Trophoblast cell (in vitro differentiated cells and primary cell): ENCODE measurements around the gene RHEX.
A peak's percentile ranks its signal among the peaks of the same experiment; 100 is the strongest.

Experiments
- DNase-seq, 2 donors: peaks; one replicate each; pipeline ENCODE4 v3.0.0-alpha.2; 2016
- H2AFZ ChIP-seq: 2 replicates; pipeline ENCODE4 v1.6.1; 2013; ENCODE audit warnings: low read length, moderate library complexity, mild to moderate bottlenecking; ENCODE audit not compliant: insufficient read depth, poor library complexity
- H2AK5ac ChIP-seq: 2 replicates; pipeline ENCODE4 v1.6.1; 2013; ENCODE audit warnings: mild to moderate bottlenecking, low read length
- H2BK120ac ChIP-seq: 2 replicates; pipeline ENCODE4 v1.6.1; 2013; ENCODE audit warnings: low read length, mild to moderate bottlenecking, moderate library complexity; ENCODE audit not compliant: insufficient read depth, poor library complexity
- H2BK12ac ChIP-seq: 2 replicates; pipeline ENCODE4 v1.6.1; 2013; ENCODE audit warnings: mild to moderate bottlenecking, low read length, moderate library complexity
- H2BK5ac ChIP-seq: 2 replicates; pipeline ENCODE4 v1.6.1; 2013; ENCODE audit warnings: low read length, low read depth, moderate library complexity, mild to moderate bottlenecking; ENCODE audit not compliant: poor library complexity
- H3K14ac ChIP-seq: 2 replicates; pipeline ENCODE4 v1.6.1; 2013; ENCODE audit warnings: mild to moderate bottlenecking, low read length
- H3K18ac ChIP-seq: 2 replicates; pipeline ENCODE4 v1.6.1; 2013; ENCODE audit warnings: mild to moderate bottlenecking, low read length
- H3K23ac ChIP-seq: 2 replicates; pipeline ENCODE4 v1.6.1; 2013; ENCODE audit warnings: low read length
- H3K27ac ChIP-seq: 2 replicates; pipeline ENCODE4 v1.5.1; 2013; ENCODE audit warnings: low read depth, mild to moderate bottlenecking, inconsistent platforms, low read length, moderate library complexity
- H3K27me3 ChIP-seq: 2 replicates; pipeline ENCODE4 v1.6.1; 2013; ENCODE audit warnings: inconsistent platforms, mild to moderate bottlenecking, low read length, moderate library complexity; ENCODE audit not compliant: insufficient read depth
- H3K36me3 ChIP-seq, 2 experiments: 1 replicate in 1 of 2; 2 replicates in 1 of 2; pipeline ENCODE4 v1.6.1; 2013; ENCODE audit warnings: low read length in 2 of 2, mild to moderate bottlenecking in 2 of 2, moderate library complexity in 1 of 2; ENCODE audit not compliant: insufficient read depth in 2 of 2, control insufficient read depth in 1 of 2
- H3K4ac ChIP-seq: 2 replicates; pipeline ENCODE4 v1.6.1; 2013; ENCODE audit warnings: low read depth, mild to moderate bottlenecking, low read length, moderate library complexity
- H3K4me1 ChIP-seq, 2 experiments: 1 replicate in 1 of 2; 2 replicates in 1 of 2; pipeline ENCODE4 v1.6.1; 2013; ENCODE audit warnings: low read length in 2 of 2, mild to moderate bottlenecking in 2 of 2, moderate library complexity in 1 of 2; ENCODE audit not compliant: insufficient read depth in 2 of 2, control insufficient read depth in 1 of 2
- H3K4me2 ChIP-seq: 2 replicates; pipeline ENCODE4 v1.6.1; 2013; ENCODE audit warnings: inconsistent platforms, mild to moderate bottlenecking, low read length, moderate library complexity
- H3K4me3 ChIP-seq: 2 replicates; pipeline ENCODE4 v1.5.1; 2013; ENCODE audit warnings: mild to moderate bottlenecking, low read depth, low read length, inconsistent platforms
- H3K79me1 ChIP-seq: one replicate; pipeline ENCODE4 v1.6.1; 2013; ENCODE audit warnings: low read length
- H3K79me2 ChIP-seq: 2 replicates; pipeline ENCODE4 v1.6.1; 2013; ENCODE audit warnings: low read length, mild to moderate bottlenecking; ENCODE audit not compliant: control insufficient read depth, insufficient read depth, poor library complexity
- H3K9ac ChIP-seq: 2 replicates; pipeline ENCODE4 v1.6.1; 2013; ENCODE audit warnings: mild to moderate bottlenecking, low read length
- H3K9me3 ChIP-seq: 2 replicates; pipeline ENCODE4 v1.6.1; 2013; ENCODE audit warnings: low read depth, mild to moderate bottlenecking, control low read depth, inconsistent platforms, low read length; ENCODE audit not compliant: insufficient read depth
- H4K12ac ChIP-seq: 2 replicates; pipeline ENCODE4 v1.6.1; 2013; ENCODE audit warnings: low read depth, mild to moderate bottlenecking, low read length, moderate library complexity
- H4K8ac ChIP-seq: 2 replicates; pipeline ENCODE4 v1.6.1; 2013; ENCODE audit warnings: low read depth, mild to moderate bottlenecking, low read length, moderate library complexity
- H4K91ac ChIP-seq: one replicate; pipeline ENCODE4 v1.6.1; 2013; ENCODE audit warnings: low read depth, mild to moderate bottlenecking, low read length, moderate library complexity
- WGBS: extraction: QIAGEN DNeasy Blood & Tissue Kit; methylation state at CpG from one replicate; pipeline ENCODE4 v1.1.7; 2013; ENCODE audit warnings: missing lambda C conversion rate; ENCODE audit not compliant: insufficient read length, insufficient coverage; ENCODE audit errors: extremely low coverage; 5-methylcytosine and 5-hydroxymethylcytosine counted together

RHEX gene

GRCh38 chr1:206012086-206012859, 40.7 kb upstream of the RHEX start:
- H3K36me3 ChIP-seq: no peaks in the 10 kb centered on the region
- peak; percentile 34 to 42 for DNase-seq
- H2BK120ac ChIP-seq: no peak overlapping the region

GRCh38 chr1:206013026-206013795, 39.8 kb upstream of the RHEX start:
- Histone ChIP-seq H3K4me1 (peaks cover 0 to 7% of the 10 kb centered on the region in 2 experiments), H4K91ac (no peak overlapping the region), H4K12ac (no peak overlapping the region), H3K27me3 (no peaks in the 10 kb centered on the region), H3K4me2 (no peak overlapping the region), H3K14ac (no peak overlapping the region), H2BK120ac (no peak overlapping the region), H3K36me3 (no peaks in the 10 kb centered on the region), H2AK5ac (no peak overlapping the region), H3K4ac (no peak overlapping the region), H3K27ac (no peak overlapping the region), H2BK12ac (no peak overlapping the region), H3K23ac (no peak overlapping the region), H4K8ac (no peak overlapping the region), H2AFZ (no peak overlapping the region), H3K9ac (no peak overlapping the region), H3K4me3 (no peak overlapping the region), H3K9me3 (peaks cover 7% of the 10 kb centered on the region), H3K18ac (no peak overlapping the region), H3K79me1 (peaks cover 6% of the 10 kb centered on the region), H3K79me2 (no peaks in the 10 kb centered on the region), H2BK5ac (no peak overlapping the region)
- no peak for DNase-seq
- no CpG with 5 or more reads among the region's 6 CpGs for WGBS

More at GRCh38 chr1:206012086-206012859, 40.7 kb upstream of the RHEX start:
- no peak overlapping the region for H2AK5ac ChIP-seq
- H3K4me3 ChIP-seq: peak overlapping the region; percentile 14
- no peak overlapping the region for H4K8ac ChIP-seq
- no peak overlapping the region for H2BK12ac ChIP-seq
- no peak overlapping the region for H3K4ac ChIP-seq
- H3K18ac ChIP-seq: no peak overlapping the region
- no peak overlapping the region for H3K23ac ChIP-seq
- H3K79me1 ChIP-seq: peaks cover 6% of the 10 kb centered on the region
- H3K27me3 ChIP-seq: no peaks in the 10 kb centered on the region
- no peak overlapping the region for H3K4me2 ChIP-seq
- H3K14ac ChIP-seq: no peak overlapping the region
- no peak overlapping the region for H4K91ac ChIP-seq
- no peak overlapping the region for H3K27ac ChIP-seq
- H2AFZ ChIP-seq: no peak overlapping the region
- H3K4me1 ChIP-seq: peaks cover 0 to 7% of the 10 kb centered on the region in 2 experiments
- H3K9ac ChIP-seq: no peak overlapping the region
- H3K9me3 ChIP-seq: peaks cover 7% of the 10 kb centered on the region
- no peak overlapping the region for H4K12ac ChIP-seq
- H3K79me2 ChIP-seq: no peaks in the 10 kb centered on the region
- no peak overlapping the region for H2BK5ac ChIP-seq
- WGBS: no CpG with 5 or more reads among the region's 17 CpGs

- Histone ChIP-seq H2BK120ac (no peak overlapping the region), H4K91ac (no peak overlapping the region), H3K18ac (no peak overlapping the region), H3K14ac (no peak overlapping the region), H3K9me3 (peaks cover 7% of the 10 kb centered on the region), H3K4ac (no peak overlapping the region), H2AFZ (no peak overlapping the region), H3K23ac (no peak overlapping the region), H3K9ac (no peak overlapping the region), H2AK5ac (no peak overlapping the region), H3K79me2 (no peaks in the 10 kb centered on the region), H3K4me3 (no peak overlapping the region), H3K27ac (no peak overlapping the region), H3K79me1 (peaks cover 6% of the 10 kb centered on the region), H3K4me1 (peaks cover 0 to 7% of the 10 kb centered on the region in 2 experiments), H4K12ac (no peak overlapping the region), H4K8ac (no peak overlapping the region), H2BK5ac (peak overlapping the region; percentile 23), H3K36me3 (no peaks in the 10 kb centered on the region), H3K27me3 (no peaks in the 10 kb centered on the region), H2BK12ac (no peak overlapping the region), H3K4me2 (no peak overlapping the region)
- no peak for DNase-seq
- WGBS: no CpG with 5 or more reads among the region's 5 CpGs
Observed at GRCh38 chr1:206014601-206015000, 38.4 kb upstream of the RHEX start.

DNA sequence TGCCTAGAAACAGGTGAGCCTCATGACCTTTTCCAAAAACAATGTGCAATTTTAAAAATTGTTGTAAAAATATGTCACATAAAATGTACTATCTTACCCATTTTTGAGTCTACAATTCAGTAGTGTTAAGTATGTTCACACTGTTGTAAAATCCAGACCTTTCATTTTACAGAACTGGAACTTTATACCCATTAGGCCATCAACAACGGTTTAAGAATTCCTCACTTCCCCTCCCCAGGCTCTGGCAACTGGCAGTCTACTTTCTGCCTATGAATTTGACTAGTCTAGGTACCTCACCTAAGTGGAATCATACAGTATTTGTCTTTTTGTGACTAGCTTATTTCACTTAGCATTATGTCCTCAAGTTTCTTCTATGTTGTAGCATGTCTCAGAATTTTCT, 37.9 kb upstream of the RHEX start:
- H3K4ac ChIP-seq: no peak overlapping the region
- H2AK5ac ChIP-seq: no peak overlapping the region
- H3K14ac ChIP-seq: no peak overlapping the region
- H3K9ac ChIP-seq: no peak overlapping the region
- no peak overlapping the region for H2AFZ ChIP-seq
- H3K79me2 ChIP-seq: no peaks in the 10 kb centered on the region
- H3K27me3 ChIP-seq: no peaks in the 10 kb centered on the region
- H3K27ac ChIP-seq: no peak overlapping the region
- H3K79me1 ChIP-seq: peaks cover 6% of the 10 kb centered on the region
- no peak overlapping the region for H3K23ac ChIP-seq
- no CpG with 5 or more reads among the region's 1 CpG for WGBS
- no peak overlapping the region for H3K18ac ChIP-seq
- H3K4me1 ChIP-seq: peaks cover 0 to 7% of the 10 kb centered on the region in 2 experiments
- no peaks in the 10 kb centered on the region for H3K36me3 ChIP-seq
- H2BK5ac ChIP-seq: no peak overlapping the region
- H2BK120ac ChIP-seq: no peak overlapping the region
- H3K4me2 ChIP-seq: no peak overlapping the region
- no peak overlapping the region for H4K8ac ChIP-seq
- no peak overlapping the region for H2BK12ac ChIP-seq
- peaks cover 7% of the 10 kb centered on the region for H3K9me3 ChIP-seq
- no peak overlapping the region for H3K4me3 ChIP-seq
- no peak overlapping the region for H4K12ac ChIP-seq
- no peak for DNase-seq
- no peak overlapping the region for H4K91ac ChIP-seq
